ENCODE data around the gene DHX16. TPM values are rescaled to one million over a fixed set of nuclear protein-coding genes. Genes with fewer than 3 reads are reported as not detected.
A peak's percentile ranks its signal among the peaks of the same experiment; 100 is the strongest.

Gene DHX16
- total and polyA plus RNA-seq, 9 of the 15 experiments (the other 6 are each of a cell fraction or from before 2014, with no cell fraction given), result 14.6 to 66.1 (median 47.5) TPM

DNA sequence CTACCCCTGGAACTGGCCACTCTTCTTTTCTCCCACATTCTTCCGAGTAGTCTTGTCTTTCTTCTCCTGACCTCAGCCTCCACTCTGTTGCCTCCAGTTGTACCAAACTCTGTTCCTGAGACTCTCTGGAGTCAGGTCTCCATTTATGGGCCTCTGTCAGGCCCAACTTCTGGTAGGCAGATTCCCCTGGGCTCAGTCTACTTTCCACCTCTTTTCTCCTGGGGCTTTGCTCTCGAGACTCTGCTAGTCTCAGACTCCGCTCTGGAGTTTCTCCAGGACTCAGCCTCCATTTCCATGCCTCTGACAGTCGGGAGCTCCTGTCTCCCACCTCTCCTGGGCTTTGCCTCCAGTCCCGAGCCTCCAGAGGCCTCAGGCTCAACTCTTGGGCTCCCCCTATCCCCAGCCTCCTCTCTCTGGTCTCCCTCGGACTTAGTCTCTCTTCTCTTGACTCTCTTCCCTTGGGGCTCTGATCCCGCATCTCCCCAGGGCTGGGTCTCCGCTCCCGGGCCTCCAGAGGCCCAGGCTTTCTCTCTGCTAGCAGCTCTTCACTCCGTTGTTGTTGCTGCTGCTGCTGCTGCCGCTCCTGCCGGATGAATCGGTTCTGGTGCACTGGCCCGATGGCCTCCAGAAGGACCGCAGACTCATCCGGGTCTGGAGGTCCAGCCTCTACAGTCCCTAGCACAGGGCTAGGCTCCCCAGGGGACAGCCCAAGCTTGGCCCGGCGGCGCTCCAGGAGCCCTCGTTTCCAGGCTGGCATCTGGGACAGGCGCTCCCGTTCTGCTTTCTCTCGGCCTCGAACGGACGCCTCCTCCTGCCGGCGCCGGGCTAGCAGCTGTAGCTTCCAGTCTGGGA, 12.6 kb upstream of the DHX16 start (continued):
- no peak for TF ChIP-seq PCBP2 (IDR thresholded peaks at IDR 0.05; ENCODE audit: low read depth, low read length, poor library complexity, severe bottlenecking)
- no peak for TF ChIP-seq MXD1 (CRISPR knock-in tag; IDR thresholded peaks at IDR 0.05; ENCODE audit: borderline replicate concordance, poor library complexity, severe bottlenecking)
- TF ChIP-seq SMC3 (conservative IDR thresholded peaks at IDR 0.05; ENCODE audit: insufficient read depth, low read depth, low read length), result 0 out of 2 replicates have a peak, but pooled peaks have one; percentile 2
- TF ChIP-seq KDM1A (IDR thresholded peaks at IDR 0.05), result no peak
- 0 out of 2 replicates have a peak, but pooled peaks have one; percentile 34 for TF ChIP-seq SMAD3 (CRISPR knock-in tag; conservative IDR thresholded peaks at IDR 0.05)
- TF ChIP-seq STAT6 (CRISPR knock-in tag; IDR thresholded peaks at IDR 0.05), result no peak
- no peak for TF ChIP-seq NCOA6 (IDR thresholded peaks at IDR 0.05)
- TF ChIP-seq ZFP36 (IDR thresholded peaks at IDR 0.05; ENCODE audit: low read depth, low read length, partially characterized antibody), result peak; percentile 97
- TF ChIP-seq POLR2G (IDR thresholded peaks at IDR 0.05; ENCODE audit: low read depth, low read length), result peak; percentile 62; the same call in 1 of the 2 replicates
- peak; percentile 25 for TF ChIP-seq SAP30 (IDR thresholded peaks at IDR 0.05; ENCODE audit: borderline replicate concordance, insufficient read depth, low read depth, low read length, poor library complexity, severe bottlenecking)
- peak; percentile 47; the same call in 1 of the 2 replicates for TF ChIP-seq ELF4 (CRISPR knock-in tag; IDR thresholded peaks at IDR 0.05)
- TF ChIP-seq ZNF445 (CRISPR knock-in tag; IDR thresholded peaks at IDR 0.05; ENCODE audit: low read depth), result no peak
- TF ChIP-seq LARP7 (IDR thresholded peaks at IDR 0.05), result no peak
- TF ChIP-seq KLF16 (IDR thresholded peaks at IDR 0.05), result no peak
- no peak for TF ChIP-seq SMARCA4 (IDR thresholded peaks at IDR 0.05)
- TF ChIP-seq ZNF830 (CRISPR knock-in tag; IDR thresholded peaks at IDR 0.05), result peak; percentile 31; the same call in 1 of the 2 replicates
- TF ChIP-seq, protein P1, sequence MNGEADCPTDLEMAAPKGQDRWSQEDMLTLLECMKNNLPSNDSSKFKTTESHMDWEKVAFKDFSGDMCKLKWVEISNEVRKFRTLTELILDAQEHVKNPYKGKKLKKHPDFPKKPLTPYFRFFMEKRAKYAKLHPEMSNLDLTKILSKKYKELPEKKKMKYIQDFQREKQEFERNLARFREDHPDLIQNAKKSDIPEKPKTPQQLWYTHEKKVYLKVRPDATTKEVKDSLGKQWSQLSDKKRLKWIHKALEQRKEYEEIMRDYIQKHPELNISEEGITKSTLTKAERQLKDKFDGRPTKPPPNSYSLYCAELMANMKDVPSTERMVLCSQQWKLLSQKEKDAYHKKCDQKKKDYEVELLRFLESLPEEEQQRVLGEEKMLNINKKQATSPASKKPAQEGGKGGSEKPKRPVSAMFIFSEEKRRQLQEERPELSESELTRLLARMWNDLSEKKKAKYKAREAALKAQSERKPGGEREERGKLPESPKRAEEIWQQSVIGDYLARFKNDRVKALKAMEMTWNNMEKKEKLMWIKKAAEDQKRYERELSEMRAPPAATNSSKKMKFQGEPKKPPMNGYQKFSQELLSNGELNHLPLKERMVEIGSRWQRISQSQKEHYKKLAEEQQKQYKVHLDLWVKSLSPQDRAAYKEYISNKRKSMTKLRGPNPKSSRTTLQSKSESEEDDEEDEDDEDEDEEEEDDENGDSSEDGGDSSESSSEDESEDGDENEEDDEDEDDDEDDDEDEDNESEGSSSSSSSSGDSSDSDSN (IDR thresholded peaks at IDR 0.05; ENCODE audit: borderline replicate concordance in 1 of 2, low read depth in 2 of 2, low read length in 2 of 2), result peak in 1 of 2 experiments; percentile 66; a peak in 1 of 4 replicates
- no peak for TF ChIP-seq CC2D1A (IDR thresholded peaks at IDR 0.05)
- TF ChIP-seq KDM5B (IDR thresholded peaks at IDR 0.05; ENCODE audit: insufficient replicate concordance, low read depth, low read length), result peak; percentile 13

Data from K562 (cell line).